ENCODE results near the gene KIAA0930.
"Not testable (repeated sequence)": the region's sequence is repeated elsewhere in the genome, so short reads cannot be mapped to it uniquely, and the experiment has no call there.

Gene KIAA0930

DNA sequence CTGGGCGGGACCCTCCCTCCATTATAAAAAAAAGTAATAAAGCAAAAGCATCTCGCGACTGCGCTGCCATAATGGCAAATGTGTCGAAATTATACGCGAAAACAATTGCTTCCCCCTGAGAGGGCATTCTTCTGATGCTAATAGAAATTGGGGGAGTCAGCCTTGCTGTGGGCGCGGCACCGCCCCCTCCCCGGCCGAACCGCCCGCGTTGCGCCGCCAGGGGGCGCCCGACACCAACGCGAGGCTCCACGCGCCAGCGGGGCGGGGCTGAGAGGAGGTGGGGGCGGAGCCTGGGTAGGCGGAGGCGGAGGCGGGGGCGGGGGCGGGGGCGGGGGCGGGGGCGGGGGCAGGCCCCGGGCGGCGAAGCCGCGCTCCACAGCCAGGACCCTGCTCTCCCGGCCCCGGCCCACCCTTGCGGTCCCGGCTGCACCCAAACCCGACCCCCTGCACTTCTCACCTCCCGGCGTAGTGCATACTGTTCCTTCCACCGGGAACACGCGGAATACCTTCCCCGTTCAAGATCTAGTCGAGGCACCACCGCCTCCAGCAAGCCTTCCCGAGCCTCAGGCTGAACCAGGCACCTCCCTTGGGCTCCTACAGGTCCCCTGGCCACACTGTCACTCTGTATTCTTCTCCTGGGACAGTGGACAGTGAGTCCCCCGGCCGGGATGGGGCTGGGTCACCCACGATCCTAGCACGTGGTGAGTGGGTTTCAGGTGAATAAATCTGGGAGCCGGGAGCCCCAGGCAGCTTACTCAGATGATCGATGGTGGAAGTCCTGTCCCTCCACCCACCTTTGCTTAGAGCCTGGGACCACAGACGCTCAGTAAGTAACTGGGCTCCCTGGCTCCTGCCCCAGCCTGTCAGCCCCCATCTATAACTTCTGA lies 28.5 kb upstream of the KIAA0930 start:
- Mint-ChIP-seq H3K4me3 (peak overlapping the region; percentile 72), H3K36me3 (peaks cover 21% of the 10 kb centered on the region), H3K27ac (peak overlapping the region; percentile 90), H3K9me3 (no peaks in the 10 kb centered on the region), H3K4me1 (peaks cover 13% of the 10 kb centered on the region)
- ATAC-seq (peak; percentile 82), DNase-seq (ENCODE audit: low spot score in 2 of 2) (peak; percentile 95)

DNA sequence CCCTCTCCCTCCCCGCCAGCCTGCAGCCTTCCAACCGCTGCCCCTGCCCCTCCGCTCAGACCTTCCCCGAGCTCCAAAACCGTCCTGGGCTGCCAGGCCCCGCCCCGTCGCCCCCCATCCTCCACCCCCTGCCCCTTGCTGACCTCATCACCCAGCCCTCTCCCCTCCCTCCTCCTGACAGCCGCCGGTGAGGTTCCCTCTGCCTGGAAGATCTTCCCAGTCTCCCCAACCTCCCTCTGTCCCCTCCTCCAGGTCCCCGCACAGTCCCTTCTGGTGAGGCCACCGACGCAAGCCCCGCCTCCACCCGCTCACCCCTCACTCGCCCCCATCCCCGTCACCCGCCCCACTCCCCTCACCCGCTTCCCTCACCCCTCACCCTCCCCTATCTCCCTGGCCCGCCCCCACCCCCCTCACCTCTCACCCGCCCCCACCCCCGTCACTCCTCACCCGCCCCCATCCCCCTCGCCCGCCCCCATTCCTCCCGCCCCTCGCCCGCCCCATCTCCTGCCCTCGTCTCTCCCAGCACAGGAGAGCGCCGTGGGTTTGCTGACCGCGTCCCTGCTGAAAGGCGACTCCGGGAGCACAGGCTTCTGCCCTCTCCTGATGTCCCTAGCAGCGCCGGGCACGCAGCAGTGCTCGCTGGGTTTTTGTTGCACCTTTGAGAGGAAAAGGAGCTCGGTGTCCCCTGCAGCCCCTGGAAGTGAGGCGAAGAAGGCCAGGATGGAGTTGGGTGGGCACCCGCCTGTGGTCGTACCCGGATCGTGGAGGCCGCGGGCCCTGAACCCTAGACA lies 27.7 kb upstream of the KIAA0930 start:
- ATAC-seq: peak; percentile 33
- Mint-ChIP-seq H3K9me3 (no peaks in the 10 kb centered on the region), H3K27ac (peak overlapping the region; percentile 90), H3K4me1 (peaks cover 19% of the 10 kb centered on the region), H3K36me3 (peaks cover 21% of the 10 kb centered on the region), H3K4me3 (peak overlapping the region; percentile 72)
- DNase-seq (ENCODE audit: low spot score in 2 of 2): no peak

DNA sequence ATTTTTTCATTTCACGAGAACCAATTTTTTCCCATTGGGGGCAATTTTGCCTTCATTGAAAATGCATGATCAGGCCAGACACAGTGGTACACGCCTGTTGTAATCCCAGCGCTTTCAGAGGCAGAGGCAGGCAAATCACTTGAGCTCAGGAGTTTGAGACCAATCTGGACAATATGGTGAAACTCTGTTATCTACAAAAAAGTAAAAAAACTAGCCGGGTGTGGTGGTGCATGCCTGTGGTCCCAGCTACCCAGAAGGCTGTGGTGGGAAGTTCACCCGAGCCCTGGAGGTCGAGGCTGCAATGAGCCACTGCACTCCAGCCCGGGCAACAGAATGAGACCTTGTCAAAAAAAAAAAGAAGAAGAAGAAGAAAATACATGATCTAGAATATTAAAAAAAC lies 24.8 kb upstream of the KIAA0930 start:
- peaks cover 19% of the 10 kb centered on the region for H3K4me1 Mint-ChIP-seq
- ATAC-seq: no peak
- no peaks in the 10 kb centered on the region for H3K9me3 Mint-ChIP-seq

DNA sequence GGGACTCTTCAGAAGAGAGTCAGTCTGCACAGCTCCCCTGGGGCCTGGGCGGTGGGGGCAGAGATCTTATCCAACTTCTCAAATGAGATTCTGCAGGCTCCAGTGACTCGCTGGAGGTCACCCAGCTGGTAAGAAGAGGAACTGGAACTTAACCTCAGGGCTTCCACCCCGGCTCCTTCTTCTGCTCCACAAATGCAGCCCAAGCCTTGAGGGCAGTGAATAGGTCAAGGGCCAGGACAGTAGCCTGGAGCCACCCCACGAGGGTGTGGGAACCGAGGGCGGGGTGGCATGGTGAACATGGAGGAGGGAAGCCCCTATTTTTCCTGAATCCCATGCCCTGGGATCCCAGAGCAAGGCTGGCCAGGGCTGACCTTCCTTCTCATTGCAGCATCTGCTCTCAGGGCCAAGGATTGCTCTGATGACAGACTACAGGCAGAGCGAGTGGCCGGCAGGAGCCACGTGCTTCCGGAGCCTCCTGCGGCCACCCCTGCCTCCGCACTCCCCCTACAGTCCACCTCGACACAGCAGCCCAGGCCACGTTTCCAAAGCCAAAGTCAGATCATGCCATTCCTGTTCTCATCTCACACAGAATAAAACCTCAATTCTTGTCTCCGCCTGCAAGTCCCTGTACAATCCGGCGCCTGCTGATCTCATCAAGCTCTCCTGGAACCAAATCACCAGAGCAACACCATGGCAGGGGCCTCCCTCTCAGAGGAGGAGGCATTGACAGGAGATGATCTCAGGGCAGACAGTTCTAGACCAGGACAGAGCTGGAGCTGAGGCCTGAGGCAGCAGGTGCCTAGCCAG lies 23.0 kb upstream of the KIAA0930 start:
- ATAC-seq (peak; percentile 51), DNase-seq (ENCODE audit: low spot score in 2 of 2) (no peak)
- Mint-ChIP-seq H3K4me1 (peaks cover 11% of the 10 kb centered on the region), H3K36me3 (peaks cover 7% of the 10 kb centered on the region), H3K4me3 (no peak overlapping the region), H3K9me3 (no peaks in the 10 kb centered on the region), H3K27ac (no peak overlapping the region)

More for the DNA sequence above, 24.8 kb upstream of the KIAA0930 start:
- no peak overlapping the region for H3K4me3 Mint-ChIP-seq
- DNase-seq (ENCODE audit: low spot score in 2 of 2): no peak
- peaks cover 21% of the 10 kb centered on the region for H3K36me3 Mint-ChIP-seq
- H3K27ac Mint-ChIP-seq: no peak overlapping the region

DNA sequence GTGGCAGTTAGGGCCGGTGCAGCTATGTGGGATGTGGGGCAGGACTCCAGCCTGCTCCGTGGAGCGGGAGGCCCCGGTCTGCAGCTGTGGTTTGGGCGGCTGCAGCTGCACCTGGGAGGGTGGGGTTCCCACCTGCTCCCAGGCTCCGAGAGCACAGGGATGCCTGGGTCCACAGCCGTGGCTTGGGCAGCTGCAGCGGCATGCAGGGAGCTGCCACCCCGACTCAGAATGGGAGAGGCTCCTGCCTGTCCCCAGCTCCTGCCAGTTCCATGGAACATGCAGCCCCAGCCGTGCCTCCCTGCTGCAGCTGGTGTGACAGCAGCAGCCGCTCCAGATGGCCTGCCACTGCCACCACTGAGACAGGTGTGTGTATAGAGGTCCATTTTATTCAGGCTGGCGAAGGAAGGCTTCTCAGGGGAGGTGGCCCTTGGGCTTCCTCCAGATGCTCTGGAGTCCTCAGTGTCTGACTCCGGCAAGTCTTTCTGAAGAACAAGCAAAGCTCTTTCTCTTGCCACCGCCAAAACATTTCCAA lies 22.3 kb upstream of the KIAA0930 start:
- Mint-ChIP-seq H3K36me3 (peaks cover 4% of the 10 kb centered on the region), H3K4me3 (no peak overlapping the region), H3K9me3 (no peaks in the 10 kb centered on the region), H3K27ac (no peak overlapping the region), H3K4me1 (peaks cover 11% of the 10 kb centered on the region)
- no peak for DNase-seq (ENCODE audit: low spot score in 2 of 2)
- peak; percentile 14 for ATAC-seq

DNA sequence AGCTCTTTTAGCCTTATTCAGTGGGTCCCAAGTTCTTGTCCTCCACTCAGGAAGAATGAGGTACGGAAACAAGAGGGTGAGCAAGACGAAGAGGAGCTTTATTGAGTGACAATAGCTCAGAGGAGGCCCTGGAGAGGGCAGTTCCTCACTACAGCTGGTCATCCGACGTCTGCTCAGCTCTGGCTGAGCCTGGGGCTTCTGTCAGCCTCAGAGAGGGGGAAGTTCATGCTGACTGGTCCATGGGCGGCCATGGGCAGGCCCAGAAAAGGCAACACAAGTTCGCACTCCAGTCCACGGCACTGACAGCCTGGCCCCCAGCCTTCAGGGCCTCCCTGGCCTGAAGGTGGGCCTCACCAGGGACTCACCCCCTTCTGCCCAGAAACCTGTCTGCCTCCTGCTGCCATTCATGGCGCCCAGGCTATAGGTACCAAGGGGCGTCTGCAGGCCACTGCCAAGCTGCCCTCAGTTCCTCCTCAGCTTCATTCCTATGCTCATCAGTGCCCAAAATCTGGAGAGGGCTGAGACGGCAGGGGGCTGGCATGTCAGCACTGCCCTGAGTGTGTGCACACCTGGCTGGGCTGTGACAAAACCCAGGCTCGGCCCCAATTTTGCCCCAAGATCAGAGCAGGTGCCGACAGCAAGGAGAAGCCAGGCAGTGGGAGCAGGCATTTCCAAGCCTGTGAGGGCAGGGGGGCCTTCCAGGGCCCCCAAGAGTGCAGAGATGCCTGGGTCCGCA lies 21.7 kb upstream of the KIAA0930 start:
- Mint-ChIP-seq H3K27ac (no peak overlapping the region), H3K36me3 (peaks cover 4% of the 10 kb centered on the region), H3K4me1 (peaks cover 11% of the 10 kb centered on the region), H3K9me3 (no peaks in the 10 kb centered on the region), H3K4me3 (no peak overlapping the region)
- ATAC-seq: no peak
- no peak for DNase-seq (ENCODE audit: low spot score in 2 of 2)

DNA sequence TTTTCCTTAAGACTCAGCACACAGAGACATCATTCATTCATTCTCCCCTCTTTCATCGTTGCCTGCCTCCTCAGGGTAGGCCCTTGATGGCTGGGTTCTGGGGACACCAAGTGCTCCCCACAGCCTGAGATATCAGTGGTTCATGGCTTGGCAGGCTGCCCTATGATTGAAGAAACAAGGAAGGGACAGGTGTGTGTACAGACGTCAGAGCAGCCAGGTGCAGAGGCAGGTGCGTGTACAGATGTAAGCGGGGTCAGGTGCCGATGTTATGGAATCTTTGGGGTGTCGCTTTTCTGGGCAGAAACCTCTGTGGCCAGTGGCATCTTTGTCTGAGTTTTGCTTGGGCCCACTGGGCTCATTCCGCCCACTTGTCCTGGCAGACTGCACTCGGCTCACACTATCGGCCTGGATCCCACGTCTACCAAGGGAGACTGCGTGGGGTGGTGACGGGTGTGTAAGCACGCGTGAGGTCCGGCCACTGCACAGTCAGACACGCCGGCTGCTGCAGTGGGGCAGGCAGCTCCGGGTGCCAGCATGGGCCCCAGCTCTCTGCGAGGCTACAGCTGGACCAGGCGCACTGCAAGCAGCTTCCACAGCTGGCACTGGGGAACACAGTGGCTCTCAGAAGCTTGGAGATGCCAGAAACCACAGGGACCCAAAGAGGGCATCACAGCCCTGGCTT lies 20.9 kb upstream of the KIAA0930 start:
- Mint-ChIP-seq H3K36me3 (peaks cover 4% of the 10 kb centered on the region), H3K4me3 (no peak overlapping the region), H3K9me3 (no peaks in the 10 kb centered on the region), H3K4me1 (peaks cover 11% of the 10 kb centered on the region), H3K27ac (no peak overlapping the region)
- no peak for DNase-seq (ENCODE audit: low spot score in 2 of 2)
- no peak for ATAC-seq

DNA sequence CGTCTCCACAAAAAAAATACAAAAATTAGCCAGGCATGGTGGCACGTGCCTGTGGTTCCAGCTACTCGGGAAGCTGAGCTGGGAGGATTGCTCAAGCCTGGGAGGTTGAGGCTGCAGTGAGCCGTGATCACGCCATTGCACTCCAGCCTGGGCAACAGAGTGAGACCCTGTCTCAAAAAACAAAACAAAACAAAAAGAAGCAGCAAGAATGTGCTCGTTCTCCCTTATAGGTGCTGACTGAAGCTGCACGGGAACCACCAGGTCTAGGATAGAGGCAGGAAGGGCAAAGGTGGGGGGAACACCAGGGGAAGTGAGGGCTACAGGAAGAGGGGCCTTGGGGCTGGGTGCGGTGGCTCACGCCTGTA lies 19.7 kb upstream of the KIAA0930 start:
- not testable (repeated sequence) for H3K27ac Mint-ChIP-seq; H3K36me3 Mint-ChIP-seq; H3K9me3 Mint-ChIP-seq; H3K4me3 Mint-ChIP-seq; DNase-seq (ENCODE audit: low spot score in 2 of 2); ATAC-seq
- H3K4me1 Mint-ChIP-seq: peaks cover 20% of the 10 kb centered on the region

DNA sequence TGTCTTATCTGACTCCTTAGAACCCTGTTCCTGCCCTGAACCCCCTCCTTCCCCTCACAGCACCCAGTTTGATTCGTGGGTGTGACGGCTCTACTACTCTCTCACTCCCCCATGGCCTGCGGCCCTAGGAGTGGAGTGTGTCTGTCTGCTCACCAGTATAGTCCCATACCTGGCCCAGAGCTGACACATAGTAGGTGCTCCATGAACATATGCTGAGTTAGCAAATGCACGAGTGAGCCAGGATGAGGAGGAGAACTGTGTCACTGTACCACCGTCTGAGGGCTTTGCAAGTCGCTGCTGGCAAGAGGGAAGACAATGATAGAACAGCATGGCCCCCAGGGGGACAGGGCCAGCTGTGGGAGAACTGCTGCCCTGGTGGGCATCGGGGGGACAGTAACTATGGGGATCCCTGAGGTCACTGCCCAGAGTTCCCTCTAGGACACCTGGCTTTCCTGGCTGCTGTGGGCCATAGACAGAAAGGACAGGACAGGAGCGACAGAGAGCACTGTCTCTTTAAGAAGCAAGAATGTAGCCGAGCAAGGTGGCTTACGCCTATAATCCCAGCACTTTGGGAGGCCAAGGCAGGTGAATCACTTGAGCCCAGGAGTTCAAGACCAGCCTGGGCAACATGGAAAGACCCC lies 19.2 kb upstream of the KIAA0930 start:
- H3K4me3 Mint-ChIP-seq: no peak overlapping the region
- no peaks in the 10 kb centered on the region for H3K36me3 Mint-ChIP-seq
- DNase-seq (ENCODE audit: low spot score in 2 of 2) (no peak), ATAC-seq (no peak)
- H3K4me1 Mint-ChIP-seq: peaks cover 25% of the 10 kb centered on the region
- no peaks in the 10 kb centered on the region for H3K9me3 Mint-ChIP-seq
- H3K27ac Mint-ChIP-seq: no peak overlapping the region

DNA sequence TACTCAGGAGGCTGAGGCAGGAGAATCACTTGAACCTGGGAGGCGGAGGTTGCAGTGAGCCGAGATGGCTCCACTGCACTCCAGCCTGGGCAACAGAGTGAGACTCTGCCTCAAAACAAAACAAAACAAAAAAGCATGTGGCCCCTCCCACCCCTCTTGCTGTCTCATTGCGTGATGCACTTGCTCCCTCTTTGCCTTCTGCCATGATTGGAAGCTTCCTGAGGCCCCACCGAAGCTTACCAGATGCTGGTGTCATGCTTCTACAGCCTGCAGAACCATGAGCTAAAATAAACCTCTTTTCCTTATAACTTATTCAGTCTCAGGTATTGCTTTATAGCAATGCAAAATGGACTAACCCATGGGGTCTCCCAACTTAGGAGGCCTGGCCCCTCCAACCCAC lies 17.2 kb upstream of the KIAA0930 start:
- H3K4me3 Mint-ChIP-seq; DNase-seq (ENCODE audit: low spot score in 2 of 2); H3K36me3 Mint-ChIP-seq; H3K27ac Mint-ChIP-seq; H3K9me3 Mint-ChIP-seq; ATAC-seq: not testable (repeated sequence)
- H3K4me1 Mint-ChIP-seq: peaks cover 37% of the 10 kb centered on the region

DNA sequence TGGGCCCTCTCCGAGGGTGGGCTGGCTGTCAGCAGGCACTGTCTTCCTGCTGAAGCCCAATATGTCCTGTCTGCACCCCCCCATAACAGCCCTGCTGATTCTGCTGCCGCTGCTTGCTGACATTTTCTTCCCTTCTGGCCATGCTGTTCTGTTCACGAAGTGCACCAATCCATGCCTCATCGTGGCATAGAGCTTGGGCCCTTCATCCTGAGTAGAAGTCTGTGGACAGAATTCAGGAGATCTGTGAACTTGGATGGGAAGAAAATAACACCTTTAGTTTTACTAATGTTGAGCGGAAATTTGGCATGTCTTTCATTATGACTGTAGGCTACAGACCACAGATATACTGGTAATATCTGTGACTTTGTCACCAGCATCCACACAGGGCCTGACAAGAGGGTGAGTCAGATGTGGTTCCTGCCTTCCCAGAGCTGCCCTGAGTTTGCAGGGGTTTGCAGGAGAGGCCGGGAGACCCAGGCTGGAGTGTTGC lies 14.1 kb upstream of the KIAA0930 start:
- DNase-seq (ENCODE audit: low spot score in 2 of 2) (peak; percentile 26 to 73), ATAC-seq (peak; percentile 96)
- H3K4me3 Mint-ChIP-seq: peak overlapping the region; percentile 52
- no peaks in the 10 kb centered on the region for H3K36me3 Mint-ChIP-seq
- peak overlapping the region; percentile 88 for H3K27ac Mint-ChIP-seq
- H3K9me3 Mint-ChIP-seq: no peaks in the 10 kb centered on the region
- peaks cover 38% of the 10 kb centered on the region for H3K4me1 Mint-ChIP-seq

DNA sequence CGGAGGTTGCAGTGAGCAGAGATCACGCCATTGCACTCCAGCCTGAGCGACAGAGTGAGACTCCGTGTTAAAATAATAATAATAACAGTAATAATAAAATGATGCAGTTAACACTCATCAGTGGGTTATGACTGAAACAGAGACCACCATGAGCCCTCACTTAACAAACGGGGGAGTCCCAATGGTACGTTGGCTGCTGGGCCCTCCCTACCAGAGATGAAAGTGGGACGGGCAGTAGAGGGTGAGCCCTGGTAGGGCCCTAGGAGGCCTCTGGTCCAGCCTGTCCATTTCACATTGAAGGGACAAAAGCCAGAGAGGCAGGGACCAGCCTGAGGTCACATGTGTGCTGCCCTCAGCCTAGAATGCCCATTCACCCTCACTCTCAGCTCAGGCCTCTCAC lies 13.7 kb upstream of the KIAA0930 start:
- ATAC-seq (peak; percentile 89), DNase-seq (ENCODE audit: low spot score in 2 of 2) (peak in 1 of 2 donors; percentile 67)
- no peaks in the 10 kb centered on the region for H3K36me3 Mint-ChIP-seq
- H3K4me3 Mint-ChIP-seq: peak overlapping the region; percentile 52
- no peaks in the 10 kb centered on the region for H3K9me3 Mint-ChIP-seq
- H3K4me1 Mint-ChIP-seq: peaks cover 40% of the 10 kb centered on the region
- peak overlapping the region; percentile 88 for H3K27ac Mint-ChIP-seq

DNA sequence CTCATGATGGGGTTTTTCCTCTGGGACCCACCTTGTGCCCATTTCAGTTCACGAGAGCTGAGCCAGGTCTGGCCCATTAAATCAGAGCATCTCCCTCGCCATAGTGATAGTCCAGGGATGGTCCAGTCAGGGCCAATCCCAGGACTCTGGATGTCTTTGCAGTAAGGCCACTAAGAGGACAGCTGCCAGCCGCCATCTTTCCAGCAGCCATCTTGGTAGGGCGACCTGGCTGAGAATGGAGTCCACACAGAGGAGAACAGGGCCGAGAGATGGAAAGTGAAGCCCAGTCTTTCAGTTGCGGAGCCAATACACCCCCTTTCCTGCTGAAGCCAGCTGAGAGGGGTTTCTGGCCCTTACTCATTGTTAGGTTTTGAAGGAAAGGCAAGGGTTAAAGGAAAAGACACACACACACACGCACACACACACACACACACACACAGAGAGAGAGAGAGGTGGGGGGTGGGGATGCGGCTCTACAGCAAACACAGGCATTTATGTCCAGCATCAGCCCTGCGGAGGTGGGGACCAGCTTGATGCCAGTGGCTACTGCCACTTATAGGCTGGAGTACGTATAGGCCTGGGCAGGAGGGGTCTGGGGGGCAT lies 12.4 kb upstream of the KIAA0930 start:
- Mint-ChIP-seq H3K4me3 (no peak overlapping the region), H3K36me3 (no peaks in the 10 kb centered on the region), H3K4me1 (peaks cover 48% of the 10 kb centered on the region), H3K27ac (no peak overlapping the region), H3K9me3 (no peaks in the 10 kb centered on the region)
- ATAC-seq: no peak
- DNase-seq (ENCODE audit: low spot score in 2 of 2): no peak
